ENCODE data around the gene INCA1. TPM values are rescaled to one million over a fixed set of nuclear protein-coding genes. Genes with fewer than 3 reads are reported as not detected.

Gene INCA1
- total RNA-seq, 2 experiments from 2014 or later = 0.21 to 0.54 TPM

Small RNAs within 50 kb of the gene (microRNA-seq; reads per million reads assigned to microRNA genes)
- not detected for gene MIR6864 (ENCODE audit: borderline microRNAs expressed, borderline replicate concordance)
- not detected for gene MIR6865 (ENCODE audit: borderline microRNAs expressed, borderline replicate concordance)

Other genes starting within 250 kb of the INCA1 start
- not detected for gene TM4SF5, start 225.6 kb downstream of the INCA1 start, total RNA-seq
- under 1 TPM in 1 of 2 experiments, not detected in 1; 0.60 TPM for gene VMO1, start 211.2 kb downstream of the INCA1 start, total RNA-seq
- not detected for gene GLTPD2, start 208.6 kb downstream of the INCA1 start, total RNA-seq
- gene PSMB6, start 201.4 kb downstream of the INCA1 start, total RNA-seq = 100 to 1,000 TPM; 171 to 186 TPM
- 10 to 100 TPM; 17.4 to 17.6 TPM for gene PLD2, start 190.4 kb downstream of the INCA1 start, total RNA-seq
- 10 to 100 TPM; 49.1 to 50.4 TPM for gene MINK1, start 164.2 kb downstream of the INCA1 start, total RNA-seq
- gene C17orf107, start 98.0 kb downstream of the INCA1 start, total RNA-seq = 1 to 10 TPM; 1.9 TPM
- under 1 TPM; 0.22 to 0.38 TPM for gene CHRNE, start 94.4 kb downstream of the INCA1 start, total RNA-seq
- gene GP1BA, start 65.2 kb downstream of the INCA1 start, total RNA-seq = not detected
- 10 to 100 TPM; 63.8 to 65.2 TPM for gene SLC25A11, start 57.5 kb downstream of the INCA1 start, total RNA-seq
- 100 to 1,000 TPM; 133 to 140 TPM for gene RNF167, start 57.3 kb downstream of the INCA1 start, total RNA-seq
- 1,000 to 10,000 TPM; 1,812 to 1,876 TPM for gene PFN1, start 49.0 kb downstream of the INCA1 start, total RNA-seq
- 10 to 100 TPM; 26.7 to 28.9 TPM for gene ENO3, start 46.4 kb downstream of the INCA1 start, total RNA-seq
- gene SPAG7, start 29.7 kb downstream of the INCA1 start, total RNA-seq = 10 to 100 TPM; 68.6 to 70.2 TPM
- gene CAMTA2, start 9.8 kb downstream of the INCA1 start, total RNA-seq = 10 to 100 TPM; 79.1 to 79.5 TPM
- 10 to 100 TPM; 30.5 to 31.1 TPM for gene KIF1C, start 428 bp upstream of the INCA1 start, total RNA-seq
- under 1 TPM; 0.12 to 0.19 TPM for gene SLC52A1, start 37.9 kb upstream of the INCA1 start, total RNA-seq
- gene ZFP3, start 80.9 kb upstream of the INCA1 start, total RNA-seq = under 1 TPM; 0.62 to 0.83 TPM
- gene ZNF232, start 114.4 kb upstream of the INCA1 start, total RNA-seq = 1 to 10 TPM; 9.1 to 9.5 TPM
- under 1 TPM in 1 of 2 experiments, not detected in 1; 0.05 TPM for gene USP6, start 118.5 kb upstream of the INCA1 start, total RNA-seq
- gene ZNF594, start 194.3 kb upstream of the INCA1 start, total RNA-seq = 1 to 10 TPM; 3.9 to 4.1 TPM
- not detected for gene SCIMP, start 237.3 kb upstream of the INCA1 start, total RNA-seq